K562 (cell line): ENCODE results near the gene POLR1D.

Experiments
- CEBPG ChIP-seq, 3 experiments: fragments of 200-800 bp in 1 of 3; sonication (Bioruptor generic) in 1 of 3; sonication (generic) in 1 of 3; formaldehyde crosslinking in 1 of 3; IDR thresholded peaks in 2 of 3; conservative IDR thresholded peaks in 1 of 3; 2 replicates each; pipeline versions ENCODE4 v1.6.1 to v1.8.0; 2016 to 2022; ENCODE audit warnings: missing compliant biosample characterization in 2 of 3, missing genetic modification characterization in 2 of 3, mild to moderate bottlenecking in 1 of 3, missing genetic modification reagents in 1 of 3
- SIN3B ChIP-seq: fragments of 450-650 bp; IDR thresholded peaks from 2 replicates; pipeline ENCODE4 v1.6.1; 2017; ENCODE audit warnings: low read depth, mild to moderate bottlenecking, moderate library complexity
- SP1 ChIP-seq: sonication (generic); formaldehyde crosslinking; IDR thresholded peaks from 2 replicates; pipeline ENCODE4 v1.8.1; 2022; ENCODE audit warnings: mild to moderate bottlenecking, missing genetic modification reagents

- TF ChIP-seq SIN3B (no peak), SP1 (CRISPR knock-in tag) (no peak), CEBPG (CRISPR knock-in tag; IDR thresholded peaks at IDR 0.05) (no peak), CEBPG (tag; conservative IDR thresholded peaks at IDR 0.05 in 1 of 2, IDR thresholded peaks at IDR 0.05 in 1 of 2) (no peak)
Observed at GRCh38 chr13:27659145-27659865, 37.6 kb downstream of the POLR1D start.
